Measurements from ENCODE around the gene CLC.
"Not testable (repeated sequence)": the region's sequence is repeated elsewhere in the genome, so short reads cannot be mapped to it uniquely, and the experiment has no call there.

CLC gene

GRCh38 chr19:39728040-39728439 is 9.8 kb downstream of the CLC start:
- no peak for DNase-seq (ENCODE audit: low read depth)

GRCh38 chr19:39727070-39727800 is 10.6 kb downstream of the CLC start:
- no peak for DNase-seq (ENCODE audit: low read depth)

- DNase-seq (ENCODE audit: low read depth) = no peak
Measured at GRCh38 chr19:39725995-39726394, 11.8 kb downstream of the CLC start.

GRCh38 chr19:39720144-39720543 is 17.7 kb downstream of the CLC start:
- DNase-seq (ENCODE audit: low read depth) = not testable (repeated sequence)

- no peak for DNase-seq (ENCODE audit: low read depth)
Measured at GRCh38 chr19:39710333-39710890, 27.4 kb downstream of the CLC start.

GRCh38 chr19:39709026-39709872 is 28.6 kb downstream of the CLC start:
- DNase-seq (ENCODE audit: low read depth) = no peak

GRCh38 chr19:39708594-39708993 is 29.2 kb downstream of the CLC start:
- DNase-seq (ENCODE audit: low read depth) = no peak

GRCh38 chr19:39705578-39706188 is 32.1 kb downstream of the CLC start:
- peak; percentile 13 for DNase-seq (ENCODE audit: low read depth)

GRCh38 chr19:39704181-39705044 is 33.4 kb downstream of the CLC start, which contains the start of gene LGALS14:
LGALS14 (plus strand) TSS chr19:39704481; CDS start chr19:39704529, 48 bp downstream.
- no peak for DNase-seq (ENCODE audit: low read depth)

- no peak for DNase-seq (ENCODE audit: low read depth)
Measured at GRCh38 chr19:39701291-39701690, 36.5 kb downstream of the CLC start.

- DNase-seq (ENCODE audit: low read depth) = no peak
Measured at GRCh38 chr19:39698535-39698934, 39.3 kb downstream of the CLC start.

GRCh38 chr19:39696387-39696786 is 41.4 kb downstream of the CLC start:
- no peak for DNase-seq (ENCODE audit: low read depth)

GRCh38 chr19:39695759-39696158 is 42.1 kb downstream of the CLC start:
- DNase-seq (ENCODE audit: low read depth) = no peak

- no peak for DNase-seq (ENCODE audit: low read depth)
Measured at GRCh38 chr19:39692822-39693221, 45.0 kb downstream of the CLC start.

- no peak for DNase-seq (ENCODE audit: low read depth)
Measured at GRCh38 chr19:39692166-39692565, 45.7 kb downstream of the CLC start.

GRCh38 chr19:39688637-39689036 is 49.2 kb downstream of the CLC start:
- DNase-seq (ENCODE audit: low read depth) = not testable (repeated sequence)

- DNase-seq (ENCODE audit: low read depth) = no peak
Measured at GRCh38 chr19:39686739-39687138, 51.1 kb downstream of the CLC start.

GRCh38 chr19:39684267-39684666 is 53.6 kb downstream of the CLC start:
- no peak for DNase-seq (ENCODE audit: low read depth)

- DNase-seq (ENCODE audit: low read depth) = no peak
Measured at GRCh38 chr19:39681416-39681815, 56.4 kb downstream of the CLC start.
